ENCODE results near the gene SGMS1. TPM values are rescaled to one million over a fixed set of nuclear protein-coding genes. Genes with fewer than 3 reads are reported as not detected.

SGMS1 gene
- polyA plus RNA-seq, 1 of the 3 experiments (the other 2 are of a cell fraction): 6.3 TPM

- TF ChIP-seq REST (IDR thresholded peaks at IDR 0.05; ENCODE audit: low read depth, low read length) (no peak), EZH2phosphoT487 (IDR thresholded peaks at IDR 0.05; ENCODE audit: borderline replicate concordance, low read depth) (no peak), FOXM1 (IDR thresholded peaks at IDR 0.05; ENCODE audit: low read depth) (no peak), RCOR1 (IDR thresholded peaks at IDR 0.05; ENCODE audit: low read length) (0 out of 2 replicates have a peak, but pooled peaks have one; percentile 27)
- TF ChIP-seq, protein P1, sequence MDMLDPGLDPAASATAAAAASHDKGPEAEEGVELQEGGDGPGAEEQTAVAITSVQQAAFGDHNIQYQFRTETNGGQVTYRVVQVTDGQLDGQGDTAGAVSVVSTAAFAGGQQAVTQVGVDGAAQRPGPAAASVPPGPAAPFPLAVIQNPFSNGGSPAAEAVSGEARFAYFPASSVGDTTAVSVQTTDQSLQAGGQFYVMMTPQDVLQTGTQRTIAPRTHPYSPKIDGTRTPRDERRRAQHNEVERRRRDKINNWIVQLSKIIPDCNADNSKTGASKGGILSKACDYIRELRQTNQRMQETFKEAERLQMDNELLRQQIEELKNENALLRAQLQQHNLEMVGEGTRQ (IDR thresholded peaks at IDR 0.05; ENCODE audit: borderline replicate concordance, low read depth, low read length): no peak
- TF ChIP-seq, protein P2, sequence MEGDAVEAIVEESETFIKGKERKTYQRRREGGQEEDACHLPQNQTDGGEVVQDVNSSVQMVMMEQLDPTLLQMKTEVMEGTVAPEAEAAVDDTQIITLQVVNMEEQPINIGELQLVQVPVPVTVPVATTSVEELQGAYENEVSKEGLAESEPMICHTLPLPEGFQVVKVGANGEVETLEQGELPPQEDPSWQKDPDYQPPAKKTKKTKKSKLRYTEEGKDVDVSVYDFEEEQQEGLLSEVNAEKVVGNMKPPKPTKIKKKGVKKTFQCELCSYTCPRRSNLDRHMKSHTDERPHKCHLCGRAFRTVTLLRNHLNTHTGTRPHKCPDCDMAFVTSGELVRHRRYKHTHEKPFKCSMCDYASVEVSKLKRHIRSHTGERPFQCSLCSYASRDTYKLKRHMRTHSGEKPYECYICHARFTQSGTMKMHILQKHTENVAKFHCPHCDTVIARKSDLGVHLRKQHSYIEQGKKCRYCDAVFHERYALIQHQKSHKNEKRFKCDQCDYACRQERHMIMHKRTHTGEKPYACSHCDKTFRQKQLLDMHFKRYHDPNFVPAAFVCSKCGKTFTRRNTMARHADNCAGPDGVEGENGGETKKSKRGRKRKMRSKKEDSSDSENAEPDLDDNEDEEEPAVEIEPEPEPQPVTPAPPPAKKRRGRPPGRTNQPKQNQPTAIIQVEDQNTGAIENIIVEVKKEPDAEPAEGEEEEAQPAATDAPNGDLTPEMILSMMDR (IDR thresholded peaks at IDR 0.05): 0 out of 2 replicates have a peak, but pooled peaks have one; percentile 23
- TF ChIP-seq, protein P3, sequence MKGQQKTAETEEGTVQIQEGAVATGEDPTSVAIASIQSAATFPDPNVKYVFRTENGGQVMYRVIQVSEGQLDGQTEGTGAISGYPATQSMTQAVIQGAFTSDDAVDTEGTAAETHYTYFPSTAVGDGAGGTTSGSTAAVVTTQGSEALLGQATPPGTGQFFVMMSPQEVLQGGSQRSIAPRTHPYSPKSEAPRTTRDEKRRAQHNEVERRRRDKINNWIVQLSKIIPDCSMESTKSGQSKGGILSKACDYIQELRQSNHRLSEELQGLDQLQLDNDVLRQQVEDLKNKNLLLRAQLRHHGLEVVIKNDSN (IDR thresholded peaks at IDR 0.05; ENCODE audit: borderline replicate concordance, low read depth): no peak
Observed at GRCh38 chr10:50554995-50555568, 68.7 kb downstream of the SGMS1 start (continued).

DNA sequence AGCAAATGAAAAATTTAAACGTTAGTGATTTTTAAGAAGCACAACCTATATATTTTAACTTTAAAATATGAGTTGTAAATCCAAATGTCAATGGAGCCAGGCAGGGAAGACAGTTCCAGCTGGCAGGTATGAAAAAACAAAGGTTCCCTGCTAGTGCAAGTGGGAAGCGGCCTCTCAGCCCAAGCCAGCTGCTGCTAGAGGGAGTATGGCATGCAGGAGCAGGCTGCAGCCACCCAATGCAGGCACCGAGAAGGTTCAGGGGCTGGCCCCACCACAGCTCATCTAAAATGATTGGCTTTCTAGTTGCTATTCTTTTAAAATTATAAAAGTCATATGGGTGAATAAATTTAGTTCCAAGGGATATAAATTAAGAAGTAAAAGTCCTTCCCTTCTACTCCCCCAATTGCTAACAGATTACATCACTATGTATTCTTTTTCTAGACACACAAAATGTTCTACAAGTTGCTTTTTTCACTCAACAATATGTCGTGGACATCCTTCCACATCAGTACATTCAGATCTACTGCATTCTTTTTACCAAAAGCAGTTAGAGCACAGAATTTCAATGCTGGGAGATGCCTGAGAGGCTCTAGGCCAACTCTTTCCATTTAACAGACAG lies 69.3 kb downstream of the SGMS1 start:
- H3K9ac ChIP-seq: no peak overlapping the region
- no peaks in the 10 kb centered on the region for H4K20me1 ChIP-seq (ENCODE audit: insufficient read depth)
- no peak overlapping the region for H3K4me3 ChIP-seq (ENCODE audit: low read depth in 2 of 2, low read length in 1 of 2)
- ChIA-PET CTCF (interaction anchor here (0.8 to 1.7 kb wide), 3 partner anchors 8 to 66 kb away, joined by 3 to 4 read pairs (median 4); no protein-coding TSS in a partner anchor), POLR2A (no interaction called here)
- H3F3A ChIP-seq (replicated peaks; ENCODE audit: insufficient read depth): peaks cover 5% of the 10 kb centered on the region
- no peaks in the 10 kb centered on the region for H3K9me2 ChIP-seq
- DNase-seq: no peak
- H3K4me2 ChIP-seq: no peak overlapping the region
- no peaks in the 10 kb centered on the region for H3K9me3 ChIP-seq
- no peak overlapping the region for H2AFZ ChIP-seq (ENCODE audit: low read depth)
- peak overlapping the region; percentile 46 to 69; a peak in 3 of 4 replicates for H3K27ac ChIP-seq (ENCODE audit: low read depth in 2 of 2, low read length in 1 of 2)
- no peaks in the 10 kb centered on the region for H3K27me3 ChIP-seq (ENCODE audit: insufficient read depth)
- no peaks in the 10 kb centered on the region for H3K36me3 ChIP-seq (replicated peaks in 1 of 2; ENCODE audit: control insufficient read depth in 1 of 2, insufficient read depth in 2 of 2, low read length in 1 of 2)
- TF ChIP-seq IRF3 (IDR thresholded peaks at IDR 0.05; ENCODE audit: low read depth, low read length) (no peak), NFIC (IDR thresholded peaks at IDR 0.05; ENCODE audit: borderline replicate concordance) (no peak), SIN3A (IDR thresholded peaks at IDR 0.05; ENCODE audit: borderline replicate concordance, low read depth, low read length) (no peak), NRF1 (IDR thresholded peaks at IDR 0.05; ENCODE audit: low read depth, low read length) (no peak), EZH2phosphoT487 (IDR thresholded peaks at IDR 0.05; ENCODE audit: borderline replicate concordance, low read depth) (no peak), TEAD4 (IDR thresholded peaks at IDR 0.05; ENCODE audit: borderline replicate concordance, insufficient read depth) (no peak), FOXM1 (IDR thresholded peaks at IDR 0.05; ENCODE audit: low read depth) (no peak), ELF1 (IDR thresholded peaks at IDR 0.05) (no peak), RCOR1 (IDR thresholded peaks at IDR 0.05; ENCODE audit: low read length) (no peak), MXI1 (IDR thresholded peaks at IDR 0.05; ENCODE audit: low read depth, low read length) (no peak), FOXJ3 (CRISPR knock-in tag; IDR thresholded peaks at IDR 0.05) (no peak), JUND (IDR thresholded peaks at IDR 0.05) (no peak)
- TF ChIP-seq, protein P4, sequence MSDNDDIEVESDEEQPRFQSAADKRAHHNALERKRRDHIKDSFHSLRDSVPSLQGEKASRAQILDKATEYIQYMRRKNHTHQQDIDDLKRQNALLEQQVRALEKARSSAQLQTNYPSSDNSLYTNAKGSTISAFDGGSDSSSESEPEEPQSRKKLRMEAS (IDR thresholded peaks at IDR 0.05; ENCODE audit: low read depth): no peak
- H3K79me2 ChIP-seq (ENCODE audit: insufficient read depth): no peaks in the 10 kb centered on the region; the same call in 1 of the 2 replicates
- WGBS (ENCODE audit: low lambda C conversion rate): 87% methylated on average over 4 of the region's 4 CpGs
- peaks cover 32 to 53% of the 10 kb centered on the region in 2 experiments; a peak in 3 of 4 replicates for H3K4me1 ChIP-seq (ENCODE audit: control insufficient read depth in 1 of 2, insufficient read depth in 2 of 2, low read depth in 1 of 2, low read length in 1 of 2)
